Glutamatergic neuron (in vitro differentiated cells): ENCODE data around the gene PANX2. TPM values are rescaled to one million over a fixed set of nuclear protein-coding genes. Genes with fewer than 3 reads are reported as not detected.
A peak's percentile ranks its signal among the peaks of the same experiment; 100 is the strongest.

Experiments used
- DNase-seq: peaks from one replicate; pipeline ENCODE4 v3.0.0; 2022
- H3K27ac Mint-ChIP-seq: one replicate; pipeline ENCODE4 v1.8.0; 2020; ENCODE audit warnings: mild to moderate bottlenecking, mixed read lengths, inconsistent platforms; ENCODE audit not compliant: unreplicated experiment
- H3K27me3 Mint-ChIP-seq: one replicate; pipeline ENCODE4 v1.8.0; 2020; ENCODE audit warnings: mild to moderate bottlenecking, moderate library complexity, mixed read lengths, inconsistent platforms; ENCODE audit not compliant: unreplicated experiment
- H3K36me3 Mint-ChIP-seq: one replicate; pipeline ENCODE4 v1.8.0; 2020; ENCODE audit warnings: mild to moderate bottlenecking, mixed read lengths, inconsistent platforms; ENCODE audit not compliant: unreplicated experiment
- H3K4me1 Mint-ChIP-seq: one replicate; pipeline ENCODE4 v1.8.0; 2020; ENCODE audit warnings: mild to moderate bottlenecking, low read depth, mixed read lengths, inconsistent platforms; ENCODE audit not compliant: unreplicated experiment
- H3K4me3 Mint-ChIP-seq: one replicate; pipeline ENCODE4 v1.8.0; 2020; ENCODE audit warnings: mild to moderate bottlenecking, mixed read lengths, inconsistent platforms; ENCODE audit not compliant: unreplicated experiment
- H3K9me3 Mint-ChIP-seq: one replicate; pipeline ENCODE4 v1.8.0; 2020; ENCODE audit warnings: mild to moderate bottlenecking, moderate library complexity, mixed read lengths, inconsistent platforms; ENCODE audit not compliant: unreplicated experiment
- CTCF ChIP-seq: fragments of 200-600 bp; sonication (generic); IDR thresholded peaks from one replicate; pipeline ENCODE4 v1.5.0; 2021; ENCODE audit not compliant: partially characterized antibody, unreplicated experiment
- total RNA-seq: library from RNA; stranded (reverse); fragmentation: NEBNext Ultra II Directional; extraction: Animal tissue kit (Norgen Biotek cat#: 25700); gene quantifications from one replicate; pipeline ENCODE4 v1.2.1, GENCODE V29; 2021; ENCODE audit not compliant: unreplicated experiment

PANX2 gene
- total RNA-seq, 1 donor from 2014 or later = 1.8 TPM

GRCh38 chr22:50169181-50169759 lies 1.3 kb upstream of the PANX2 start:
- H3K4me1 Mint-ChIP-seq = no peaks in the 10 kb centered on the region
- no peak overlapping the region for H3K27ac Mint-ChIP-seq
- peaks cover 10% of the 10 kb centered on the region for H3K9me3 Mint-ChIP-seq
- TF ChIP-seq CTCF = no peak
- H3K36me3 Mint-ChIP-seq = no peaks in the 10 kb centered on the region
- H3K27me3 Mint-ChIP-seq = peaks cover 15% of the 10 kb centered on the region
- H3K4me3 Mint-ChIP-seq = peak overlapping the region; percentile 14
- peak; percentile 31 for DNase-seq

- peak overlapping the region; percentile 67 for H3K4me3 Mint-ChIP-seq
- no peak for TF ChIP-seq CTCF
- peaks cover 10% of the 10 kb centered on the region for H3K9me3 Mint-ChIP-seq
- no peaks in the 10 kb centered on the region for H3K36me3 Mint-ChIP-seq
- DNase-seq = no peak
- H3K27ac Mint-ChIP-seq = no peak overlapping the region
- H3K4me1 Mint-ChIP-seq = no peaks in the 10 kb centered on the region
- peaks cover 15% of the 10 kb centered on the region for H3K27me3 Mint-ChIP-seq
These were observed 673 bp upstream of the PANX2 start for GRCh38 chr22:50169774-50170341.

GRCh38 chr22:50171319-50171964 lies 911 bp downstream of the PANX2 start:
- DNase-seq = no peak
- H3K4me1 Mint-ChIP-seq = peaks cover 3% of the 10 kb centered on the region
- H3K27ac Mint-ChIP-seq = no peak overlapping the region
- H3K9me3 Mint-ChIP-seq = peaks cover 10% of the 10 kb centered on the region
- H3K27me3 Mint-ChIP-seq = peaks cover 15% of the 10 kb centered on the region
- TF ChIP-seq CTCF = no peak
- no peaks in the 10 kb centered on the region for H3K36me3 Mint-ChIP-seq
- H3K4me3 Mint-ChIP-seq = peak overlapping the region; percentile 86

- Mint-ChIP-seq H3K36me3 (no peaks in the 10 kb centered on the region), H3K4me3 (no peak overlapping the region), H3K27ac (peak overlapping the region; percentile 28), H3K4me1 (peaks cover 3% of the 10 kb centered on the region), H3K27me3 (peaks cover 15% of the 10 kb centered on the region), H3K9me3 (peaks cover 10% of the 10 kb centered on the region)
- no peak for DNase-seq
- TF ChIP-seq CTCF = no peak
These were observed 1.5 kb downstream of the PANX2 start for GRCh38 chr22:50171965-50172421.
